Parathyroid adenoma (tissue), 2 donors: Measurements from ENCODE around the gene HUS1B.

ENCODE experiments used
- H2AFZ ChIP-seq: fragments of 300-600 bp; sonication (generic); one replicate; pipeline ENCODE4 v1.7.0; 2017; ENCODE audit warnings: antibody characterized with exemption, mild to moderate bottlenecking
- H3K27ac ChIP-seq: fragments of 300-600 bp; sonication (generic); one replicate; pipeline ENCODE4 v1.7.0; 2017
- H3K27me3 ChIP-seq: fragments of 300-600 bp; sonication (generic); one replicate; pipeline ENCODE4 v1.7.0; 2017; ENCODE audit warnings: low read length; ENCODE audit not compliant: control insufficient read depth, insufficient read depth
- H3K36me3 ChIP-seq: fragments of 300-600 bp; sonication (generic); one replicate; pipeline ENCODE4 v1.7.0; 2017; ENCODE audit warnings: low read length; ENCODE audit not compliant: control insufficient read depth, insufficient read depth
- H3K4me1 ChIP-seq: fragments of 300-600 bp; sonication (generic); one replicate; pipeline ENCODE4 v1.7.0; 2017; ENCODE audit warnings: control low read depth
- H3K4me2 ChIP-seq: fragments of 300-600 bp; sonication (generic); one replicate; pipeline ENCODE4 v1.7.0; 2017; ENCODE audit warnings: low read length
- H3K4me3 ChIP-seq: fragments of 300-600 bp; sonication (generic); one replicate; pipeline ENCODE4 v1.7.0; 2017; ENCODE audit warnings: low read depth, low read length
- H3K79me2 ChIP-seq: fragments of 300-600 bp; sonication (generic); one replicate; pipeline ENCODE4 v1.7.0; 2017; ENCODE audit warnings: control low read depth
- H3K9ac ChIP-seq: fragments of 300-600 bp; sonication (generic); one replicate; pipeline ENCODE4 v1.7.0; 2017; ENCODE audit warnings: mild to moderate bottlenecking
- H3K9me3 ChIP-seq: fragments of 300-600 bp; sonication (generic); one replicate; pipeline ENCODE4 v1.7.0; 2017; ENCODE audit warnings: low read length; ENCODE audit not compliant: control insufficient read depth
- TF ChIP-seq, protein P1 (sequence below): fragments of 300-600 bp; sonication (generic); IDR thresholded peaks from one replicate; pipeline ENCODE4 v1.7.0; 2017; ENCODE audit warnings: antibody characterized with exemption, mild to moderate bottlenecking
- donor health status: primary hyperparathyroidism.

The HUS1B gene

DNA sequence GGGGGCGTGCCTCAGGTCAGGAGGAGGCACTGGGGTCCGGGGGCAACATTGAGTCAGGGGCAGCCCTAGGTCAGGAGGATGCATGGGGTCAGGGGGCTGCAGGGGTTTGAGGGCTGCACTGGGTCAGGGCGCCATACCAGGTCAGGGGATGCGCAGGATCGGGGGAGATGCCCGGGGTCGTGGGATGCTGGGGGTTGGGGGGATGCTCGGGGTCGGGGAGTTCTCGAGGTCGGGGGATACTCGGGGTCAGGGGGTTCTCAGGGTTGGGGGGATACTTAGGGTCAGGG is 36.8 kb upstream of the HUS1B start:
- TF ChIP-seq, protein P1, sequence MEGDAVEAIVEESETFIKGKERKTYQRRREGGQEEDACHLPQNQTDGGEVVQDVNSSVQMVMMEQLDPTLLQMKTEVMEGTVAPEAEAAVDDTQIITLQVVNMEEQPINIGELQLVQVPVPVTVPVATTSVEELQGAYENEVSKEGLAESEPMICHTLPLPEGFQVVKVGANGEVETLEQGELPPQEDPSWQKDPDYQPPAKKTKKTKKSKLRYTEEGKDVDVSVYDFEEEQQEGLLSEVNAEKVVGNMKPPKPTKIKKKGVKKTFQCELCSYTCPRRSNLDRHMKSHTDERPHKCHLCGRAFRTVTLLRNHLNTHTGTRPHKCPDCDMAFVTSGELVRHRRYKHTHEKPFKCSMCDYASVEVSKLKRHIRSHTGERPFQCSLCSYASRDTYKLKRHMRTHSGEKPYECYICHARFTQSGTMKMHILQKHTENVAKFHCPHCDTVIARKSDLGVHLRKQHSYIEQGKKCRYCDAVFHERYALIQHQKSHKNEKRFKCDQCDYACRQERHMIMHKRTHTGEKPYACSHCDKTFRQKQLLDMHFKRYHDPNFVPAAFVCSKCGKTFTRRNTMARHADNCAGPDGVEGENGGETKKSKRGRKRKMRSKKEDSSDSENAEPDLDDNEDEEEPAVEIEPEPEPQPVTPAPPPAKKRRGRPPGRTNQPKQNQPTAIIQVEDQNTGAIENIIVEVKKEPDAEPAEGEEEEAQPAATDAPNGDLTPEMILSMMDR: no peak
- peak overlapping the region; percentile 71 for H3K4me3 ChIP-seq
- H3K9ac ChIP-seq: no peak overlapping the region

DNA sequence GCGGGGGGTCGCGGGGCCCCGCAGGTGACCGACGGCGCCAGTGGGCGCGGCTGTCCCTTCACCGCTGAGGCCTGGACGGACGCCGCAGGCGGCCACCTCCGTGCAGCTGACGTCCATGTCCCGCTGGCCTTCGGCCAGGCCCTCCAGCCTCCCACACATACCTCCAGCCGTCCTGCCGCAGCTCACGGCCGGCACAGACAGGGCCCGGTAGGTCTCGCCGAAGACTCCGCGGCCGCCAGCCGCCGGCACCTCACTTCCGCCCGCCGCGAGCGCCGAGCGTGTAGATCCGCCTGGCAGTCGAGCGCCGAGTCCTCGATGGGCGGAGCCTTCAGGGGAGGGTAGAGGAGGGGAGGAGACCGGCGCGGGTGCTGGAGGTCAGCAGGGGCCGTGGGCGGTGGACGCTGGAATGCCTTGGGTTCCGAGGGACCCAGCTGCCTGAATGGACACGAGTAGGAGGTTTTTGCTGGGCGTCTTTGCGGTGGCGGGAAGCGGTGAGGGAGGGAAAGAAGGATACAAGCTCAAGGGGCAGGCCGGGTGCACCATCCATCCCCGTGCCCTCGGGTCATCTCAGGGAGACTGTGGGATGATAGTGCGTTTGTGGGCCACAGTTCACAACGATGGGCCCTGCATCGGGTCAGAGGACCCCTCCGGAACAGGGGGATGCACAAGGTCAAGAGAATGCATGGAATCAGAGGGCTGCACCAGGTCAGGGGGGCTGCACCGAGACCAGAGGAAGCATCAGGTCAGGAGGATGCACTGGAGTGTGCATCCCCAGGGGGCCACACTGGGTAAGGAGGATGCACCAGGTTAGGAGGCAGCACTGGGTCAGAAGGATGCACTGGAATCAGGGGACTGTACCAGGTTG is 36.2 kb upstream of the HUS1B start, which contains the start of gene EXOC2:
Gene EXOC2, minus strand, starts transcription at position 282 of the 865 bp plus-strand sequence. CDS start 55,321 bp downstream, outside the sequence.
- H3K27ac ChIP-seq: peak within 1 kb of the TSS; percentile 74
- H2AFZ ChIP-seq: peak within 1 kb of the TSS; percentile 98
- peak within 1 kb of the TSS; percentile 33 for H3K9ac ChIP-seq
- no peaks in the 10 kb centered on the region for H3K36me3 ChIP-seq
- TF ChIP-seq, protein P1: no peak
- peaks cover 2% of the 10 kb centered on the region for H3K4me1 ChIP-seq
- no peaks in the 10 kb centered on the region for H3K27me3 ChIP-seq
- H3K9me3 ChIP-seq: no peaks in the 10 kb centered on the region
- H3K4me2 ChIP-seq: peak within 1 kb of the TSS; percentile 95
- peak within 1 kb of the TSS; percentile 71 for H3K4me3 ChIP-seq
- peaks cover 25% of the 10 kb centered on the region for H3K79me2 ChIP-seq

More for the DNA sequence above, 36.8 kb upstream of the HUS1B start:
- peaks cover 2% of the 10 kb centered on the region for H3K4me1 ChIP-seq
- H3K79me2 ChIP-seq: peaks cover 19% of the 10 kb centered on the region
- H3K36me3 ChIP-seq: no peaks in the 10 kb centered on the region
- H3K9me3 ChIP-seq: no peaks in the 10 kb centered on the region
- no peak overlapping the region for H3K27ac ChIP-seq
- peak overlapping the region; percentile 98 for H2AFZ ChIP-seq
- no peaks in the 10 kb centered on the region for H3K27me3 ChIP-seq
- H3K4me2 ChIP-seq: no peak overlapping the region

DNA sequence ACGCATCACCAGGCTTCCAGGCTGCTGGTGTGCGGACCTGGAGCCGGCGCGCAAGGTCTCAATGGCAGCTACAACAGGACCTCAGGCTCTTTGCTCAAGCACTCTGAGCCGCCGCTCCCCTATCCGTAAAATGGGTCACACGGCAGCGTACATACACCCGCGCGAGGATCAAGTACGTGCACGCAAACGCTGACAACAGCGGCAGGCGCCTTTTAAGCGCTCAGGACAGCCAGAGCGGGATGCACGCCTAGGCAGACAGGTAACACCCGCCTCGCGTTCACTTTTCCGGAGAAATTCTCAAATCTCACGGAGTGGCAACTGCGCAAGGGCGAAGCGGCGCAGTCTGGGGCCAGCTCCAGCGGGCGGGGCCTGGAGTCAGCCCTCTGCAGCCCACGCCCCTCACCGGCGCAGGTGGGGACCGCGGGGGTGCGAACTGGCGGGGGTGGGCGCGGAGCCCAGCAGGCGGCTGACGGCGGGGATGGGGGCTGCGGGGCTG is 35.5 kb upstream of the HUS1B start:
- Histone ChIP-seq H3K4me2 (peak overlapping the region; percentile 95), H3K4me1 (peaks cover 2% of the 10 kb centered on the region), H3K27ac (peak overlapping the region; percentile 74), H3K36me3 (no peaks in the 10 kb centered on the region), H3K79me2 (peaks cover 26% of the 10 kb centered on the region), H3K27me3 (no peaks in the 10 kb centered on the region), H3K9me3 (no peaks in the 10 kb centered on the region), H3K4me3 (peak overlapping the region; percentile 71), H2AFZ (peak overlapping the region; percentile 98), H3K9ac (peak overlapping the region; percentile 33)
- TF ChIP-seq, protein P1: no peak

DNA sequence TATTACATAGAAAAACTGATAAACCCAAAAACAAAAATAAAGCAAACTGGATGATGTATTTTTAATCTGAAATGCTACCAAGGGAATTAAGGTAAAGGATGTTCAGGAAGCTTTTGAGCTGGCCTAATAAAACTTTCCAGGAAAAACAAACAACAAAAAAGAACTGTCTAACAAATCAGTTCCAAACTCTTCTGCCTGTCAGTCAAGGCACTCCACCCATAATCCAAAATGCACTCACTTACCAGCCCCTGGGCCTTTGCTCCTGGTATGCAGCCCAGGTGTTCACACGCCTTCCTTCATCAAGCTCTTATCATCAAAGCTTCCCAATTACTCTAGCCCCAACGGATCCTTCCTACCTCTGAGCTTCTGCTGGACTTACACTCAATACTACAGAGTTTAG is 32.3 kb upstream of the HUS1B start:
- Histone ChIP-seq H3K36me3 (no peaks in the 10 kb centered on the region), H3K4me1 (peaks cover 2% of the 10 kb centered on the region), H3K79me2 (peaks cover 37% of the 10 kb centered on the region), H3K4me2 (no peak overlapping the region), H2AFZ (no peak overlapping the region), H3K9me3 (no peaks in the 10 kb centered on the region), H3K4me3 (no peak overlapping the region), H3K9ac (no peak overlapping the region), H3K27me3 (no peaks in the 10 kb centered on the region), H3K27ac (no peak overlapping the region)
- TF ChIP-seq, protein P1: no peak
